ENCODE results near the gene FBXO10.

GRCh38 chr9:37564916-37565315 lies 11.3 kb downstream of the FBXO10 start:
- TF ChIP-seq POLR2AphosphoS5 (IDR thresholded peaks at IDR 0.05; ENCODE audit: low read depth) (no peak), CTCF (conservative IDR thresholded peaks at IDR 0.05; ENCODE audit: low read depth in 2 of 2) (no peak), STAT1 (IDR thresholded peaks at IDR 0.05; ENCODE audit: unreplicated experiment) (no peak), EZH2 (IDR thresholded peaks at IDR 0.05; ENCODE audit: low read depth, unreplicated experiment) (no peak), EZH2phosphoT487 (IDR thresholded peaks at IDR 0.05; ENCODE audit: unreplicated experiment) (no peak), JUNB (IDR thresholded peaks at IDR 0.05; ENCODE audit: unreplicated experiment) (no peak), REST (IDR thresholded peaks at IDR 0.05; ENCODE audit: unreplicated experiment) (no peak), CREB1 (CRISPR knock-in tag; IDR thresholded peaks at IDR 0.05; ENCODE audit: low read depth) (no peak), ZNF462 (CRISPR knock-in tag; IDR thresholded peaks at IDR 0.05) (no peak)

Measured in GM23338 (cell line).